HepG2 (cell line): Measurements from ENCODE around the gene PLRG1. TPM values are rescaled to one million over a fixed set of nuclear protein-coding genes. Genes with fewer than 3 reads are reported as not detected.

Experiments
- KLF6 ChIP-seq: IDR thresholded peaks from 2 replicates; pipeline ENCODE4 v1.8.0; 2016; ENCODE audit warnings: missing biosample characterization, missing genetic modification reagents
- MTF1 ChIP-seq: sonication (generic); formaldehyde crosslinking; IDR thresholded peaks from 2 replicates; pipeline ENCODE4 v1.5.0; 2020; ENCODE audit warnings: missing genetic modification reagents
- NFAT5 ChIP-seq: sonication (generic); formaldehyde crosslinking; IDR thresholded peaks from 2 replicates; pipeline ENCODE4 v1.4.0; 2020; ENCODE audit warnings: missing genetic modification reagents
- NR2F6 ChIP-seq, 2 experiments: IDR thresholded peaks; 2 replicates each; pipeline ENCODE4 v1.6.1; 2016; ENCODE audit warnings: antibody characterized with exemption in 1 of 2, mild to moderate bottlenecking in 1 of 2
- PAWR ChIP-seq: sonication (generic); formaldehyde crosslinking; IDR thresholded peaks from 2 replicates; pipeline ENCODE4 v1.4.0; 2020; ENCODE audit warnings: missing genetic modification reagents, mild to moderate bottlenecking, borderline replicate concordance
- PRDM15 ChIP-seq: sonication (generic); formaldehyde crosslinking; IDR thresholded peaks from 2 replicates; pipeline ENCODE4 v1.4.0; 2020; ENCODE audit warnings: missing genetic modification reagents
- PRPF4 ChIP-seq: fragments of 200-400 bp; formaldehyde crosslinking; IDR thresholded peaks from 2 replicates; pipeline ENCODE4 v1.6.1; 2016; ENCODE audit warnings: low read length, low read depth; ENCODE audit not compliant: poor library complexity, severe bottlenecking
- RFXAP ChIP-seq: sonication (generic); formaldehyde crosslinking; IDR thresholded peaks from 2 replicates; pipeline ENCODE4 v1.4.0; 2020; ENCODE audit warnings: missing genetic modification reagents, borderline replicate concordance
- TP53 ChIP-seq: sonication (generic); formaldehyde crosslinking; conservative IDR thresholded peaks from 2 replicates; pipeline ENCODE4 v1.4.0; 2020; ENCODE audit warnings: missing genetic modification reagents
- ZNF329 ChIP-seq: sonication (generic); formaldehyde crosslinking; IDR thresholded peaks from 2 replicates; pipeline ENCODE4 v1.9.0; 2021; ENCODE audit warnings: low read depth, mild to moderate bottlenecking, missing genetic modification reagents
- ZNF432 ChIP-seq: sonication (generic); formaldehyde crosslinking; IDR thresholded peaks from 2 replicates; pipeline ENCODE4 v1.5.0; 2020; ENCODE audit warnings: missing genetic modification reagents, mild to moderate bottlenecking, borderline replicate concordance
- ZNF484 ChIP-seq: sonication (generic); formaldehyde crosslinking; IDR thresholded peaks from 2 replicates; pipeline ENCODE4 v1.5.1; 2020; ENCODE audit warnings: mild to moderate bottlenecking, low read depth, missing genetic modification reagents, borderline replicate concordance
- ZNF878 ChIP-seq: sonication (generic); formaldehyde crosslinking; IDR thresholded peaks from 2 replicates; pipeline ENCODE4 v1.8.1; 2023; ENCODE audit warnings: mild to moderate bottlenecking, missing genetic modification reagents, moderate library complexity
- ZSCAN31 ChIP-seq: sonication (generic); formaldehyde crosslinking; IDR thresholded peaks from 2 replicates; pipeline ENCODE4 v1.5.0; 2020; ENCODE audit warnings: low read depth, mild to moderate bottlenecking, missing genetic modification reagents
- polyA plus RNA-seq, 8 experiments: library from polyadenylated mRNA; depleted of rRNA in 3 of 8; stranded (reverse) in 7 of 8; unstranded in 1 of 8; fragments of >200 nt; fragmentation: Illumina TruSeq in 4 of 8; extraction: Trizol in 4 of 8; gene quantifications; 2 replicates each; pipeline versions ENCODE4 v1.2.1 to v1.2.3, GENCODE V29; 2011 to 2016; ENCODE audit warnings: low read depth in 4 of 8, missing spikeins in 1 of 8, mixed read lengths in 1 of 8; ENCODE audit not compliant: insufficient read depth in 1 of 8
- total RNA-seq, 5 experiments: library from RNA; depleted of rRNA; stranded (reverse); fragments of >200 nt; fragmentation: Illumina TruSeq; extraction: Trizol; gene quantifications; 2 replicates each; pipeline ENCODE4 v1.2.3, GENCODE V29; 2016; ENCODE audit warnings: low read depth in 1 of 5
- TF ChIP-seq, protein P1 (sequence below): IDR thresholded peaks from 2 replicates; pipeline ENCODE4 v1.6.1; 2016; ENCODE audit warnings: low read depth
- TF ChIP-seq, protein P2 (sequence below): sonication (generic); formaldehyde crosslinking; IDR thresholded peaks from 2 replicates; pipeline ENCODE4 v1.5.0; 2020; ENCODE audit warnings: mild to moderate bottlenecking, missing genetic modification reagents

Gene PLRG1
- total and polyA plus RNA-seq, 2 of the 13 experiments (the other 11 are each of a cell fraction or from before 2014, with no cell fraction given), result 77.3 to 110 TPM

DNA sequence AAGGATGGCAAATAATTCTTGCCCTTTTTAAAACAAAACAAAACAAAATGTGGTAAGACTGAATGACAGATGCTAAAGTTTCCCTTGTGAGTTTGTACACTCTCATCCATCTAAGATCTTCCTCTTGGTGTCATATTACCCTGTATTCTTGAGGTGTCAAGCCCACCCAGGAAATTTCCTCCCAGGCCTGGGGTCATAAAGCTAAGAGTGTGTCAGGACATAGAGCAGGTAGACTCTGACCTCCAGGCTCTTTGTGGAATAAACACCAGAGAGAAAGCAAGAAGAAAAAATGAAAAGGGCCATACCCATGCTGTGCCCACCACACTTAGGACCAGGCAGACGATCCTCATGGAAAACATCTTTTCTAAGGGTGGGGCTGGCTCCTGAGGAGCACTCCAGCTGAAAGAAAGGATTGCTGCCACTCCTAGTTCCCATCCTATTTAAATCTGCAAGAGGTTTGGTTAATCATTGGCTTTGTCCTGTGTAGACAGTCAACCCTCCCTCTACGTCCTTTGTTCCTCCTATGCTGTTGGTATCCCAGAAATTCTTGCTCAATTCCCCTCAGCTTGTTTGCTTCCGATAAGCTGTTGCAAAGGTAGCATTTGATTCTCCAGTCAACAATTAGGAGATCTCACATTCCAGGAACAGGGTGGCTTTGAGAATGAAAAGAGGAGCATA is 40.3 kb upstream of the PLRG1 start, which contains the start of gene FGA (continued):
- TF ChIP-seq PRDM15 (CRISPR knock-in tag) (peak; percentile 34; the same call in 1 of the 2 replicates), NFAT5 (CRISPR knock-in tag) (no peak), ZNF432 (no peak), RFXAP (CRISPR knock-in tag) (no peak), KLF6 (CRISPR knock-in tag) (peak; percentile 95), ZNF484 (no peak), ZNF329 (CRISPR knock-in tag) (no peak), TP53 (peak; percentile 54; the same call in 1 of the 2 replicates), NR2F6 (IDR thresholded peaks at IDR 0.05) (peak; percentile 91), NR2F6 (CRISPR knock-in tag; IDR thresholded peaks at IDR 0.05) (peak; percentile 94), ZNF878 (no peak), PAWR (CRISPR knock-in tag) (no peak), ZSCAN31 (CRISPR knock-in tag) (peak; percentile 42; the same call in 1 of the 2 replicates), MTF1 (CRISPR knock-in tag) (no peak), PRPF4 (no peak)
- TF ChIP-seq, protein P1, sequence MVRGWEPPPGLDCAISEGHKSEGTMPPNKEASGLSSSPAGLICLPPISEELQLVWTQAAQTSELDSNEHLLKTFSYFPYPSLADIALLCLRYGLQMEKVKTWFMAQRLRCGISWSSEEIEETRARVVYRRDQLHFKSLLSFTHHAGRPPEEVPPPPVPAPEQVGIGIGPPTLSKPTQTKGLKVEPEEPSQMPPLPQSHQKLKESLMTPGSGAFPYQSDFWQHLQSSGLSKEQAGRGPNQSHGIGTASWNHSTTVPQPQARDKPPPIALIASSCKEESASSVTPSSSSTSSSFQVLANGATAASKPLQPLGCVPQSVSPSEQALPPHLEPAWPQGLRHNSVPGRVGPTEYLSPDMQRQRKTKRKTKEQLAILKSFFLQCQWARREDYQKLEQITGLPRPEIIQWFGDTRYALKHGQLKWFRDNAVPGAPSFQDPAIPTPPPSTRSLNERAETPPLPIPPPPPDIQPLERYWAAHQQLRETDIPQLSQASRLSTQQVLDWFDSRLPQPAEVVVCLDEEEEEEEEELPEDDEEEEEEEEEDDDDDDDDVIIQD (CRISPR knock-in tag), result peak; percentile 94
- TF ChIP-seq, protein P2, sequence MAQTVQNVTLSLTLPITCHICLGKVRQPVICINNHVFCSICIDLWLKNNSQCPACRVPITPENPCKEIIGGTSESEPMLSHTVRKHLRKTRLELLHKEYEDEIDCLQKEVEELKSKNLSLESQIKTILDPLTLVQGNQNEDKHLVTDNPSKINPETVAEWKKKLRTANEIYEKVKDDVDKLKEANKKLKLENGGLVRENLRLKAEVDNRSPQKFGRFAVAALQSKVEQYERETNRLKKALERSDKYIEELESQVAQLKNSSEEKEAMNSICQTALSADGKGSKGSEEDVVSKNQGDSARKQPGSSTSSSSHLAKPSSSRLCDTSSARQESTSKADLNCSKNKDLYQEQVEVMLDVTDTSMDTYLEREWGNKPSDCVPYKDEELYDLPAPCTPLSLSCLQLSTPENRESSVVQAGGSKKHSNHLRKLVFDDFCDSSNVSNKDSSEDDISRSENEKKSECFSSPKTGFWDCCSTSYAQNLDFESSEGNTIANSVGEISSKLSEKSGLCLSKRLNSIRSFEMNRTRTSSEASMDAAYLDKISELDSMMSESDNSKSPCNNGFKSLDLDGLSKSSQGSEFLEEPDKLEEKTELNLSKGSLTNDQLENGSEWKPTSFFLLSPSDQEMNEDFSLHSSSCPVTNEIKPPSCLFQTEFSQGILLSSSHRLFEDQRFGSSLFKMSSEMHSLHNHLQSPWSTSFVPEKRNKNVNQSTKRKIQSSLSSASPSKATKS, result peak; percentile 71
